K562 (cell line): ENCODE measurements around the gene ZNF275. TPM values are rescaled to one million over a fixed set of nuclear protein-coding genes. Genes with fewer than 3 reads are reported as not detected.

Experiments
- CHD7 ChIP-seq: fragments of 200-600 bp; sonication (generic); IDR thresholded peaks from one replicate; pipeline ENCODE4 v1.6.1; 2012; ENCODE audit warnings: mild to moderate bottlenecking, low read depth, low read length, inconsistent platforms
- IRF1 ChIP-seq: sonication (generic); formaldehyde crosslinking; IDR thresholded peaks from 2 replicates; pipeline ENCODE4 v1.8.0; 2022; ENCODE audit warnings: missing genetic modification reagents, mild to moderate bottlenecking, borderline replicate concordance
- KDM5B ChIP-seq: fragments of 200-600 bp; sonication (generic); IDR thresholded peaks from 2 replicates; pipeline ENCODE4 v1.6.1; 2012; ENCODE audit warnings: low read depth, mild to moderate bottlenecking, moderate library complexity, low read length, control low read depth, inconsistent platforms; ENCODE audit not compliant: insufficient replicate concordance
- LARP7 ChIP-seq: fragments of 450-650 bp; IDR thresholded peaks from 2 replicates; pipeline ENCODE4 v1.6.1; 2016
- polyA plus RNA-seq, 8 experiments: library from polyadenylated mRNA; depleted of rRNA in 4 of 8; stranded (reverse) in 5 of 8; unstranded in 3 of 8; fragments of >200 nt; fragmentation: Nextera tagmentation in 2 of 8; fragmentation: Illumina TruSeq in 1 of 8; extraction: Ambion mirVana in 2 of 8; extraction: Trizol in 1 of 8; gene quantifications; 2 replicates each; pipeline versions ENCODE4 v1.2.1 to v1.2.3, GENCODE V29; 2011 to 2014; ENCODE audit warnings: inconsistent platforms in 1 of 8, missing spikeins in 1 of 8
- total RNA-seq, 7 experiments: library from RNA; depleted of rRNA in 6 of 7; stranded (reverse); fragments of >200 nt in 6 of 7; fragmentation: Illumina TruSeq in 2 of 7; extraction: Trizol in 2 of 7; gene quantifications; 2 replicates each; pipeline versions ENCODE4 v1.2.1 to v1.2.3, GENCODE V29; 2011 to 2021; ENCODE audit warnings: low replicate concordance in 1 of 7
- TF ChIP-seq, protein P1 (sequence below): fragments of 250-450 bp; sonication (Bioruptor Pico); IDR thresholded peaks from 2 replicates; pipeline ENCODE4 v1.8.0; 2021; ENCODE audit warnings: borderline replicate concordance, mild to moderate bottlenecking, moderate library complexity; ENCODE audit not compliant: poor library complexity, severe bottlenecking
- TF ChIP-seq, protein P2 (sequence below): fragments of 450-650 bp; IDR thresholded peaks from 2 replicates; pipeline ENCODE4 v1.7.0; 2016; ENCODE audit warnings: borderline replicate concordance
- TF ChIP-seq, protein P3 (sequence below): fragments of 250-450 bp; sonication (Bioruptor Pico); IDR thresholded peaks from 2 replicates; pipeline ENCODE4 v1.5.0; 2022; ENCODE audit warnings: mild to moderate bottlenecking

ZNF275 gene
- total and polyA plus RNA-seq, 9 of the 15 experiments (the other 6 are each of a cell fraction or from before 2014, with no cell fraction given), result 2.1 to 19.1 (median 12.0) TPM

DNA sequence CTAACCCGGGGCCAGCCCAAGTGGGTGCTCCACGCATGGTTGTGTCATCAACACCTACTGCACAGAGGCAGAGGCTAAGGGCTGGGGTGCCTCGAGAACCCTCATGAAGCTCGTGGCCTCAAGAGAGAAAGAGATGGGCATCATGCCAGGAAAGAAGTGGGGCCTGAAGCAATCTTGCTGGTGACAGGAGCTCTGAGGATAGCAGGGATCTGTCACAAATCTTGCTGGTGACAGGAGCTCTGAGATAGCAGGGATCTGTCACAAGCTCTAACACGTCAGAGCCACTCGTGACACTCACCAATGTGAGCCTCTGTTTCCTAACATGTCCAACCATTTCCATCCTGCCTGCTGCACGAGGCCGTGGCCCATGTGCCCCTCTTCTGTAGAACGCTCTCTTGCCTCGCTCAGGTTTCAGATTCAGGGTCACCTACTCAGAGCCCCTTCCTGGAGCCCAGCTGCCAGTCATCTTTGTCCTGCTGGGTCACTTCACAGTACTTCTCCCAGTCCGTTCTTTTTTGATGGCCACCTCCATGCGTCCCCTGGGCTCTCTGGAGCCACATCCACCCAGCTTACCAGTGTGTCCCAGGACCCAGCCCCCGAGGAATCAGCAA, 46.1 kb downstream of the ZNF275 start (continued):
- TF ChIP-seq, protein P1, sequence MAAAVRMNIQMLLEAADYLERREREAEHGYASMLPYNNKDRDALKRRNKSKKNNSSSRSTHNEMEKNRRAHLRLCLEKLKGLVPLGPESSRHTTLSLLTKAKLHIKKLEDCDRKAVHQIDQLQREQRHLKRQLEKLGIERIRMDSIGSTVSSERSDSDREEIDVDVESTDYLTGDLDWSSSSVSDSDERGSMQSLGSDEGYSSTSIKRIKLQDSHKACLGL (CRISPR knock-in tag), result no peak
- TF ChIP-seq CHD7 (no peak), KDM5B (no peak), IRF1 (CRISPR knock-in tag) (no peak), LARP7 (no peak)
- TF ChIP-seq, protein P2, sequence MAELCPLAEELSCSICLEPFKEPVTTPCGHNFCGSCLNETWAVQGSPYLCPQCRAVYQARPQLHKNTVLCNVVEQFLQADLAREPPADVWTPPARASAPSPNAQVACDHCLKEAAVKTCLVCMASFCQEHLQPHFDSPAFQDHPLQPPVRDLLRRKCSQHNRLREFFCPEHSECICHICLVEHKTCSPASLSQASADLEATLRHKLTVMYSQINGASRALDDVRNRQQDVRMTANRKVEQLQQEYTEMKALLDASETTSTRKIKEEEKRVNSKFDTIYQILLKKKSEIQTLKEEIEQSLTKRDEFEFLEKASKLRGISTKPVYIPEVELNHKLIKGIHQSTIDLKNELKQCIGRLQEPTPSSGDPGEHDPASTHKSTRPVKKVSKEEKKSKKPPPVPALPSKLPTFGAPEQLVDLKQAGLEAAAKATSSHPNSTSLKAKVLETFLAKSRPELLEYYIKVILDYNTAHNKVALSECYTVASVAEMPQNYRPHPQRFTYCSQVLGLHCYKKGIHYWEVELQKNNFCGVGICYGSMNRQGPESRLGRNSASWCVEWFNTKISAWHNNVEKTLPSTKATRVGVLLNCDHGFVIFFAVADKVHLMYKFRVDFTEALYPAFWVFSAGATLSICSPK, result no peak
- TF ChIP-seq, protein P3, sequence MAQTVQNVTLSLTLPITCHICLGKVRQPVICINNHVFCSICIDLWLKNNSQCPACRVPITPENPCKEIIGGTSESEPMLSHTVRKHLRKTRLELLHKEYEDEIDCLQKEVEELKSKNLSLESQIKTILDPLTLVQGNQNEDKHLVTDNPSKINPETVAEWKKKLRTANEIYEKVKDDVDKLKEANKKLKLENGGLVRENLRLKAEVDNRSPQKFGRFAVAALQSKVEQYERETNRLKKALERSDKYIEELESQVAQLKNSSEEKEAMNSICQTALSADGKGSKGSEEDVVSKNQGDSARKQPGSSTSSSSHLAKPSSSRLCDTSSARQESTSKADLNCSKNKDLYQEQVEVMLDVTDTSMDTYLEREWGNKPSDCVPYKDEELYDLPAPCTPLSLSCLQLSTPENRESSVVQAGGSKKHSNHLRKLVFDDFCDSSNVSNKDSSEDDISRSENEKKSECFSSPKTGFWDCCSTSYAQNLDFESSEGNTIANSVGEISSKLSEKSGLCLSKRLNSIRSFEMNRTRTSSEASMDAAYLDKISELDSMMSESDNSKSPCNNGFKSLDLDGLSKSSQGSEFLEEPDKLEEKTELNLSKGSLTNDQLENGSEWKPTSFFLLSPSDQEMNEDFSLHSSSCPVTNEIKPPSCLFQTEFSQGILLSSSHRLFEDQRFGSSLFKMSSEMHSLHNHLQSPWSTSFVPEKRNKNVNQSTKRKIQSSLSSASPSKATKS (CRISPR knock-in tag), result no peak
